RKO (cell line): ENCODE measurements around the gene EIF2B1.

Experiments used
- DNase-seq: peaks from one replicate; pipeline ENCODE4 v3.0.0-alpha.2; 2016; ENCODE audit warnings: low spot score

EIF2B1 gene

DNA sequence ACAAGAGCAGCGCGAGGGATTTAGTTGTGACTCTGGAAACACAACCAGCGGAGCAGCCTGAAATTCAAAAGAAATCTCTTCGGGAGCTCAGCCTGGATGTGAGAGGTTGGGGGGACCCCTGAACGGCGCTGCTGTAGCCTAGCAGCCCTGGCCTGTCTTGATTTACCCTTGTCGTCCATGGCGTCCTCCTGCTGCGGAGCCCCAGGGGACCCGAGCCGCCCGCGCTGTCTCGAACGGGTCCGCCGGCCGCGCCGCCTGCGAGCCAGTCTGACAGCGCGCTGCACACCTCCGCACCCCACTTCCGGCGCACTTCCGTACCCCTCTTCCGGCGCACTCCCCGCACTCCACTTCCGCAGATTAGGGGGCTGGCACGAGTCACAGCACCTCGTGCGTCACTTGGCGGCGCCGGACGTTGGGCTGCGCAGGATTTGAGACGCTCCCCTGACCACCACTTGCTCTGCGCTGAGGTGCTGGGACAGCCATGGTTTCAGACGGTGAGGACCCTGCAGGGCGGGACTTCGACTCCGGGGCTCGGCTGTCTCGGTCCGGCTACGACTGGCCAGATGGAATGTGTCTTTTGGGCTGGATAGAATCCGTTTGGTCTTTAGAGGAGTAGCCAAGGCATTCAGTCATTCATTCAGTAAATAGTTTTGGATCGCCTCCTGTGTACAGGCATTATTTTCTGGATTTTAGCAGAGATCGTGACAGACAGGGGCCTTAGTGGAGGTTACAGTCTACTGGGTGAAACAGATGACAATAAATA is at the start of gene EIF2B1, which contains the start of gene GTF2H3:
Gene EIF2B1, minus strand, starts transcription at position 308 of the 763 bp plus-strand sequence. Its CDS starts 129 bp downstream, at position 179.
Gene GTF2H3, plus strand, starts transcription at position 451 of the 763 bp plus-strand sequence. Its CDS starts 31 bp downstream, at position 482.
- peak; percentile 98 for DNase-seq

DNA sequence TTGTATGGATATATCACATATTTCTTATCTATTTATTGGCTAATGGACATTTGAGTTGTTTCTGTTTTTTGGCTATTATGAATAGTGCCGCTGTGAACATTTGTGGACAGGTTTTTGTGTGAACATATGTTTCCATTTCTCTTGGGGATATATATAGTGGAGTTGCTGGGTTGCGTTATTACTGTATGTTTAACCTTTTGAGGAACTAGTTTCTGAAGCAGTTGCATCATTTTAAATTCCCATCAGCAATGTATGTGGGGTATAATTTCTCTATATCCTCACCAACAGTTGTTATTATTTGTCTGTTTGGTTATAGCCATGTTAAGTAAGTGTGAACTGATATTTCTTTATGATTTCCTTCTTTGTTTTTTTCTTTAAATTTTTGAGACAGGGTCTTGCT is 48.1 kb upstream of the EIF2B1 start:
- no peak for DNase-seq

DNA sequence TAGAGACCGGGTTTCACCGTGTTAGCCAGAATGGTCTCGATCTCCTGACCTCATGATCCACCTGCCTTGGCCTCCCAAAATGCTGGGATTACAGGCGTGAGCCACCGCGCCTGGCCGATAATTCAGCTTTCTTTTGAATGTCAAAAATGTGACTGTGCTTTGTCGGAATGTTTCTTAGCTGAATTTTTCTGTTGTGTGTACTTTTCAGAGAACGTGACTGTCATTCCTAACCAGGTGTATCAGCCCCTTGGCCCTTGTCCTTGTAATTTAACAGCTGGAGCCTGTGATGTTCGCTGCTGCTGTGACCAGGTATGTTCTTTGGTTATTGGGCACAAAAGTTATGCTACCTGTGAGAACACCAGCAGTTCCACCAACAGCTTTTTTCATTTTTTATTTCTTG is 45.5 kb upstream of the EIF2B1 start:
- no peak for DNase-seq

DNA sequence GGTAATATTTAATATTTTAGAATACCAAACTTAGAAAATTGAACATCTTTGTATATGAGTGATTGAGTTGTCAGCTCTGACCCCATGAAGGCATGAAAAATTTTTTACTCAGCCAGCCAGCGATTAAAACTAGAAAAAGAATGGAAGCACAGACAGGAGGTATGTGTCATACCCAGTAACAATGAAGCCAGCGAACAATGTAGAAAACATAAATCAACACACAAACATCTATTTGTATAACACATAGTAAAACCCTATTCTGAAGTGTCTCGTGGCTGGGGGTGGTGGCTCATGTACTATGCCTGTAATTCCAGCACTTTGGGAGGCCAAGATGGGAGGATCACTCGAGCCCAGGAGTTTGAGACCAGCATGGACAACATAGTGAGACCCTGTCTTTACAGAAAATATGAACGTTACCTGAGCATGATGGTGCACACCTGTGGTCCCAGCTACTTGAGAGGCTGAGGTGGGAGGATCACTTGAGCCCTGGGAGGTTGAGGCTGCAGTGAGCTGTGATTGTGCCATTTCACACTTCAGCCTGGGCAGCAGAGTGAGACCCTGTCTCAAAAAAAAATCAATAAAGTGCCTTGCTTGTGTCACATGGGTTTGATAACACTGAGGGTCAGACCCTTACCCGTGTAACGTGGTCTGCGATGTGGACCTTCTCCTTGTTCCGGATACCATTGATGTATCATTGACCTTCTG is 43.3 kb upstream of the EIF2B1 start:
- no peak for DNase-seq

GRCh38 chr12:123675436-123675835 is 42.0 kb upstream of the EIF2B1 start:
- DNase-seq = no peak

DNA sequence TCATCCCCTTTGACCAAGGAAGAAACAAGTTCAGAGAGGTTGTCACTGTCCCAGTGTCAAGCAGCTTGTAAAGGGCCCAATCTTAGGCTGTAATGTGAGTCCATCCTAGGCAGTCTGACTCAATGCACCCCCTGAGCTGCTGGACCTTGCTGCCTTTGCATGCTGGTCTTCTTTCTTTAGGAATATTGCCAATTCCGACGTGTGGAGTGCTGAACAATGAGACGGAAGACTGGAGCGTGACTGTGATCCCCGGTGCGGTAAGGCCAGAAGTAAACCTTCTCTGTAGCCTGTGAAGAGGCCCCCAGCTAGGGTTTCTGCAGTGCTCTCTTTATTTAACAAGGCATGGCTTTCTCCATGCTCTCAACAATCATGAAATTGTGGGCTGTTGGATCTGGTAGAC is 38.4 kb upstream of the EIF2B1 start:
- DNase-seq = peak; percentile 35

DNA sequence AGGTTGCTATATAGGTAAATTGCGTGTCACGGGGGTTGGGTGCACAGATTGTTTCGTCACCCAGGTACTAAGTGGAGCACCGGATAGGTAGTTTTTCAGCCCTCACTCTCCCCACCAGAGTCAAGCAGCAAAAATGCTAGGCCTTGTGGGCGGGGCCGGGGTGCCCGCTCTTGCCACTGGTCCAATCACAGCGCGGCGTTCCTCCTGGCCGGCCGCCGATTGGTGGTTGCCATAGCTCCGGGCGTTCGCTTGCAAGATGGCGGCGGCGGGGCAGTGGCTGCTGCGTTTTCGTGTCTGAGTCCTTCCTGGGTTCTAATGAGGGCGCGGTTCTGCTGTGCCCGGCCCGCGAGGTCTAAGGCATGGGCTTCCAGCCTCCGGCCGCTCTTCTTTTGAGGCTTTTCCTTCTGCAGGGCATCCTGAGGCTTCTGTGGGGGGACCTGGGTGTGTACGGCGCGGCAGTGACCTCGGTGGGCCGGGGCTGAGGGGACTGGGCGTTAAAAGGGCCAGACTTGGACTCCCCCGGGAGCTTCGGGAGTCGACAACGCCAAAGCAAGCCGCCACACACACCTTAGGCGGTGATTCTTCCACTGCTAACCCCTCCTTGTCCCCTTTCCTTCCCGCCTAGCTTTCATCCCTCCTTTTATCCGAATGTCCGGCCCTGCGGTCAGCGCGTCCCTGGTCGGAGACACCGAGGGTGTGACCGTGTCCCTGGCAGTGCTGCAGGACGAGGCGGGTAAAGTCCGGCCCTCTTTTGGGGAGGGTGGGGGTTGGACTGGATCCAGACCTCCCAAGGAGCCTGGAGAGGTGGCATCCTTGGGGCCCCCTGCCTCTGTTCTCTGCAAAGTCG is 37.6 kb upstream of the EIF2B1 start, which contains the start of gene TCTN2:
Gene TCTN2, plus strand, starts transcription at position 232 of the 847 bp plus-strand sequence. Its CDS starts 128 bp downstream, at position 360.
- DNase-seq = peak; percentile 92

DNA sequence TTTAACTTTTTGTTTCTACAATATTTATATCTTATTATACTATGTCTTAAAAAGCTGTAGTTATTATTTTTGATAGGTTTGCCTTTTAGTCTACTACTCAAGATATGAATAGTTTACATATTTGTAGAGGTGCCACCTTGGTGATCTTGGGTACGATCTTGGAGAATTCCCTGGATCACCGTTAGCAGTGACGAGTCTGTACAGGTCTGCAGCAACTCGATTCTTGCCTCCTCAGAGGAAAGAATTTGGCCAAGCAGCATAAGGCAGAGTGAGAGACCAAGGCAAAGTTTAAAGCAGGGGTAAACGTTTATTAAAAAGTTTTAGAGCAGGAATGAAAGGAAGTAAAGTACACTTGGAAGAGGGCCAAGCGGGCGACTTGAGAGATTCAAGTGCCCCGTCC is 34.3 kb upstream of the EIF2B1 start:
- no peak for DNase-seq

DNA sequence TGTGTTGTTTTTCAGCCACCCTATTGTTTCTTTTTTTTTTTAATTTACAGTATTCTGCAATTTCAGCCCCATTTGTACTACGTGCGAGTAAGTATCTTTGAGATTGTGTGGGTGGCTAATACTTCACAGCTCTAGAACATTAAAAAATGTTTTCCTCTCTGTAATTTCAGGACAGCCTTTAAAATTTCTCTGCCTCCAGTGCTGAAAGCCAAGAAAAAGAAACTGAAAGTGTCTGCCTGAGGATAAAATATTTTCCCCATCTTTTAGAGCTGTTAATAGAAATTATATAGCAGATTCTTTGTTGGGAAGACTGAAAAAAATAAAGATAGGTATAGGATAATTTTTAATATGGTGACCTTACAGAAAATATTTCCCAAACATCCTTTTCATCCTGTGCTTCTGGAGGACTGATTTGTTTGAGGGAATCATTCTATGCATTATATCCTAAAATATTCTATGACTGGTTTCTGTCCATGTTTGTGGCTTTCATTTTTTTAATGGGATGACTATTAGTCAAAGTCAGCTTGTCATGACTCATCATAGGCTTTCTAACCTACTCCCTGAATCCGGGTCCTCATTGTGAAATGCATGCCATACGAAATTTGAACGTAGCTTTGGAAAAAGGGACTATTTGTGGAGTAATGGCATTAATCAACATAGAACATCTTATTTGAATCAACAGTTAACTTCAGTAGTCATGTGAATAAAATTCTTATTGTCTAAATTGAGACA is 26.7 kb upstream of the EIF2B1 start:
- peak; percentile 86 for DNase-seq

DNA sequence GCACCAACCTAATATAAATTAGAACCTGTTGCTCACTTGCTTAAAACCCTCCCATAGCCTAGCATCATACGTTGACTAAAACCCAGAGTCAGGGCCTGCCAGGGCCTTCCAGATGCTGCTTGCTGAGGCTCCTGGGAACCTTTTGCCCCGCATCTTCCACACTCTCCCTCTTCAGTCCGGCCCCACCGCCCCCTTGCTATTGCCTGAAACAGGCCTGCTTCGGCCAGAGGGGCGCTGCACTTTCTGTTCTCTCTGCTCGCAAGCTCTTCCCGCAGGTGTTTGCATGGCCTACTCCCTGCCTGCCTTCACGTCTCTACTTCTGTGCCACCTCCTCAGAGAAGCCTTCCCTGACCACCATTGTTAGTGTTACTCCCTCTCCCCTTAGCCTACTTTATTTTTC is 23.7 kb upstream of the EIF2B1 start:
- DNase-seq = no peak

- no peak for DNase-seq
Observed at GRCh38 chr12:123656392-123656791, 22.9 kb upstream of the EIF2B1 start.

GRCh38 chr12:123655420-123655819 is 21.9 kb upstream of the EIF2B1 start:
- DNase-seq = no peak

DNA sequence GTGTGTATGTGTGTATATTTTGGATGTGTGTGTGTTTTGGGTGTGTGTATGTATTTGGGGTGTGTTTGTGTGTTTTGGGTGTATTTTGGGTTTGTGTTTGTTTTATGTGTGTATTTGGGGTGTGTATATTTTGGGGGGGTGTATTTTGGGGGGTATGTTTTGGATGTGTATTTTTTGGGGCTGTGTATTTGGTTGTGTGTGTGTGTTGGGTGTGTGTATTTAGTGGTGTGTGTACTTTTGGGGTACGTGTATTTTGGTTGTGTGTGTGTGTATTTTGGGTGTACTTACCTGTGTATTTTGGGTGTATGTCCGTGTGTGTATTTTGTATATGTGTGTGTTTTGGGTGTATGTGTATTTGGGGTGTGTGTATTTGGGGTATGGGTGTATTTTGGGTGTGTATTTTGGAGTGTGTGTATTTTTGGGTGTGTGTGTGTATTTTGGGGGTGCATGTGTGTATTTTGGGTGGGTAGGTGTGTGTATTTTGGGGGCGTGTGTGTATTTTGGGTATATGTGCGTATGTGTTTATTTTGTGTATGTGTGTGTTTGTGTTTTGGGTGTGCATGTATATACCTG is 20.7 kb upstream of the EIF2B1 start:
- no peak for DNase-seq

- no peak for DNase-seq
Observed at GRCh38 chr12:123648401-123648800, 14.9 kb upstream of the EIF2B1 start.

DNA sequence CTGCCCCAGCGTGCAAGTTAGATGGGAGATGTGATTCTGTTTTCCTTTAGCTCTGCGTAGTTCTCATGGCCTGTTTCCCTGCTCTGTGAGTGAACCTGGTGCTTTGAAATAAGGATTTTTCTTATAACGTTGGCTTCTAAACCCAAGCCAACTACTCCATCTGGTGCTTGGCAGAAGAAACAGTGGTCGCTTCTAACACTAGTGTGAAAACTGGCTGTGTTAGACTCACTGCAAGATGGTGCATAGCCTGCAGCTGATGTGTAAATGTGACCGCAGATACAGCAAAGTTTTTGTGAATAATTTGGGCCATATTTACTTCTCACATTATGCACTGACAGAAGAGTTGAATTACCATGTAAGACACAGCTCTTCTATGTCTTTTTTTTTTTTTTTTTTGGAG is 12.4 kb upstream of the EIF2B1 start:
- DNase-seq = no peak

DNA sequence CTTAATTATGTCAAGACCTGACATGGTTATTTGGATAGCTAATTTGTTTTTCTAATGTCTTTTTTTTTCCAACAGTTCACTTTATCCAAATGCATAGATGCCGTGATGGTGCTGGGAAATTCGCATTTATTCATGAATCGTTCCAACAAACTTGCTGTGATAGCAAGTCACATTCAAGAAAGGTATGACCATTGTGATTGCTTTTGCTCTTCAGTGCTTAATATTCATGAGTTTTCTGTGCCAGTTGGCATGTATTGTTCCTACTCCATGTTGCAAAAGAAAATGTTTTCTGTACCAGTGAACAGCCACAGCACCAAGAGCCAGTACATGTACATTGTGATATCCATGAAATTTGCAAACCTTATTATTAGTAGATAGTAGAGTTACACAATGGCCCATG is 11.9 kb upstream of the EIF2B1 start:
- no peak for DNase-seq

- no peak for DNase-seq
Observed at GRCh38 chr12:123643911-123644310, 10.4 kb upstream of the EIF2B1 start.

GRCh38 chr12:123634142-123634561 is 666 bp upstream of the EIF2B1 start:
- DNase-seq = peak; percentile 19

DNA sequence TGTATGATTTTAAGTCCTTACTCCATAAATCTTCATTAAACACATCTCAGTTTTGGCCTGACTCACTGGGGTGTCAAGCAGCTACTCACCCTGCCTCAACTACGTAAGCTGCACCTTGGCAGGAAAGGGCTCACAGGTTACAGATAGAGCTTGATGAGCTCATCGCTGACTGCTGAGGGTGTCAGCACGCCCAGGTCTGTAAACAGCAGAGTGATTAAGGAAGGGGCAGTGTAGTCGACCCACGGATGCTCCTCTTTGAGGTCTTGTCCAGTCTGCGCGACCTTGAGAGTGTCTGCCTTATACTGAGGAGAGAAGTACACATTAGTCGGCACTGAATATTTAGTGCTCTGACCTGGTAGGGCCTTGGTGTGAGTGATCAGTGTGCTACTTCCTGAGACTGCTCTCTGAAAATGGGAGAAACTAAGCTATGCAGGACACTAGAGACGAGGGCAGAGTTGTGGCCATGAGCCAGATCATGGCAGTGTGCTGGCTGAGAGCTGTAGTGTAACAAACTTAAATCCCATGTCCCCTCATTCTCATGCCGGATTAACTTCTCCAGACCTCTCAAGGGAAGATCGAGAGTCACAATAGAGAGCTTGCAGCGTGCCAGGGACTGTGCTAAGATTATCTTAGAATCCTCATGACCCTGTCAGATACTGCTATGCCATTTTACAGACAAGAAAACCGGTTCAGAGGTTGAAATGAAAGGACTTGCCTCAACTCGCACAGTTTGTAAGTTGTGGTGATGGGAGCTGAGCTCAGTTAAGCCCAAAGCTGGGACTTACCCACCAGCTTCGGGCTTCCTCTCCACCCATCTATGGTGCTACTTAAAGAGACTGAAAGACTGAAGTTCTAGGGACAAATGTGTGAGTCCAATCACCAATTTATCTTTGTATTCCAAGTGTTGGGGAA is 11.6 kb downstream of the EIF2B1 start:
- DNase-seq = peak; percentile 78

DNA sequence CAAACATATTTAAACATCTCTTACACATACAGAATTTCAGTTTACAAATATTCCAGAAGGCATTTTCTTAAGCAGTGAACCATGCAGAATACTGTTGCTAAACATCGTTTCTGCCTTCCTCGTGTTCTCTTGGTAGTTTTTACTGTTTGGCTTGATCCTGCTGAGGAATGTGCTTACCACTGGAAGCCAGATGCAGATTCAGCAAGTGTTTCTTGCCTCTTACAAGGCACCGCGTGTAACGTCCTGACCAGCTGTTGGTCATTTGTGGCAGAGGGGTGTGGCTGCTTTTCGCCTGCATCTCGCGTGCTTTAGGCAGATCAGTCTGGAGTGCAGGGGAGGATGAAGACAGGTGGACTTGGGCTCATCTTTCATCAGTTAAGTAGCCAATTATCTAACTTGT is 12.4 kb downstream of the EIF2B1 start:
- DNase-seq = no peak
